ENCODE measurements around the gene MYOM1.

MYOM1 gene

DNA sequence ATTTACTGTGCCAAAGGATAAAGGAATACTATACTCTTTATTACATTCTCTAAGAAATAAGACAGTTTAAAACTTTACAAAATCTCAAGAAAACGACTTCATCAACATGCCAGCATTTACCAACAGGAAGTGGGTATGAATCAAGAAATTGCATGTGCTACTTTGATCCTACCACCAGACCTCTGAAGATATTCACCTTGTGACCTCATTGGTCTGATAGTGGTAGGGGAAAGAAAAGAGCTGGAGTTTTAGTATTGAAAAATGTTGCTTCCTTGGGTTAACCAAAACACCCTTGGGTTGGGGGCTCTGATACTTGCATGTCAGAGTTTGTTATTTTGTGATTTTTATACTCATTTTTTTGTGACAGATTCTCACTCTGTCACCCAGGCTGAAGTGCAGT, 122.7 kb downstream of the MYOM1 start:
- H3K27me3 ChIP-seq (replicated peaks; ENCODE audit: control insufficient read depth, insufficient read depth, low read length), result no peaks in the 10 kb centered on the region
- DNase-seq (ENCODE audit: extremely low read depth, insufficient read length), result no peak
- H3K36me3 ChIP-seq (ENCODE audit: control insufficient read depth, insufficient read depth, low read length), result no peaks in the 10 kb centered on the region
- TF ChIP-seq, protein P1, sequence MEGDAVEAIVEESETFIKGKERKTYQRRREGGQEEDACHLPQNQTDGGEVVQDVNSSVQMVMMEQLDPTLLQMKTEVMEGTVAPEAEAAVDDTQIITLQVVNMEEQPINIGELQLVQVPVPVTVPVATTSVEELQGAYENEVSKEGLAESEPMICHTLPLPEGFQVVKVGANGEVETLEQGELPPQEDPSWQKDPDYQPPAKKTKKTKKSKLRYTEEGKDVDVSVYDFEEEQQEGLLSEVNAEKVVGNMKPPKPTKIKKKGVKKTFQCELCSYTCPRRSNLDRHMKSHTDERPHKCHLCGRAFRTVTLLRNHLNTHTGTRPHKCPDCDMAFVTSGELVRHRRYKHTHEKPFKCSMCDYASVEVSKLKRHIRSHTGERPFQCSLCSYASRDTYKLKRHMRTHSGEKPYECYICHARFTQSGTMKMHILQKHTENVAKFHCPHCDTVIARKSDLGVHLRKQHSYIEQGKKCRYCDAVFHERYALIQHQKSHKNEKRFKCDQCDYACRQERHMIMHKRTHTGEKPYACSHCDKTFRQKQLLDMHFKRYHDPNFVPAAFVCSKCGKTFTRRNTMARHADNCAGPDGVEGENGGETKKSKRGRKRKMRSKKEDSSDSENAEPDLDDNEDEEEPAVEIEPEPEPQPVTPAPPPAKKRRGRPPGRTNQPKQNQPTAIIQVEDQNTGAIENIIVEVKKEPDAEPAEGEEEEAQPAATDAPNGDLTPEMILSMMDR (IDR thresholded peaks at IDR 0.05; ENCODE audit: insufficient read depth, low read length, poor library complexity, severe bottlenecking), result no peak
- no peak overlapping the region for H3K4me3 ChIP-seq (replicated peaks; ENCODE audit: low read depth, low read length)

DNA sequence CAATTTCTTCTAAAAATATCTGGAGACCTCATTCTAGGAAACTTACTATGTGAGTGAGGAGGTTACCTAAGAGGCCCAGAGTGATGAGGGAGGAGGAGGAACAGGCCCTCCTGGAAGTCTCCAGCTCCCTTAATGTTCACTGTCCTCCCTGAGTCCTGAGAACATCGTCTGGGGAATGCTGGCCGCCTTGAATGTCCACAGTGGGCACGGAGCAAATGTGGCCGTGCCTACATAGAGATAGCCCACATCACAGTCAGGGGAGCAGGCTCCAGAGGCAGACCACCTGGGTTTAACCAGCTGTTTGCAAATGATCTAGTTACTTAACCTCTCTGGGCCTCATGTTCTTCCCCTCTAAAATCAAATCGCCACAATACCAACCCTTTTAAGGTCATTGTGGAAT, 123.8 kb downstream of the MYOM1 start:
- Histone ChIP-seq H3K27me3 (replicated peaks; ENCODE audit: control insufficient read depth, insufficient read depth, low read length) (no peaks in the 10 kb centered on the region), H3K4me3 (replicated peaks; ENCODE audit: low read depth, low read length) (no peak overlapping the region), H3K36me3 (ENCODE audit: control insufficient read depth, insufficient read depth, low read length) (no peaks in the 10 kb centered on the region)
- DNase-seq (ENCODE audit: extremely low read depth, insufficient read length), result no peak
- TF ChIP-seq, protein P1 (IDR thresholded peaks at IDR 0.05; ENCODE audit: insufficient read depth, low read length, poor library complexity, severe bottlenecking), result no peak

DNA sequence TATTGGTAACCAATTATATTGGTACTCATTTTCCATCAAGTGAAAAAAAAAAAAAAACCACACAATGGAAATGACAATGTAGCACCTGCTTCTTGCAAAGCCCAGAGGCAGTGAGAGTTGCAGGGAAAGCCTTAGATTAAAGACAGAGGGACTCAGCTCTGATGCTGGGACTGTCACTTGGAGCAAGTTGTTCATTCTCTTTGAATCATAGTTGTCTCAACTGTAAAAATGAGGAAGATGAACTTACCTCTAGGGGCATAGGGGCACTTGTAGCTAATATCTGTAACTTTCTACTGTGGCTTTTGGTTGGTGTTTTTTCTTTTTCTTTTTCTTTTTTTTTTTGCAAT, 125.5 kb downstream of the MYOM1 start:
- no peaks in the 10 kb centered on the region for H3K36me3 ChIP-seq (ENCODE audit: control insufficient read depth, insufficient read depth, low read length)

DNA sequence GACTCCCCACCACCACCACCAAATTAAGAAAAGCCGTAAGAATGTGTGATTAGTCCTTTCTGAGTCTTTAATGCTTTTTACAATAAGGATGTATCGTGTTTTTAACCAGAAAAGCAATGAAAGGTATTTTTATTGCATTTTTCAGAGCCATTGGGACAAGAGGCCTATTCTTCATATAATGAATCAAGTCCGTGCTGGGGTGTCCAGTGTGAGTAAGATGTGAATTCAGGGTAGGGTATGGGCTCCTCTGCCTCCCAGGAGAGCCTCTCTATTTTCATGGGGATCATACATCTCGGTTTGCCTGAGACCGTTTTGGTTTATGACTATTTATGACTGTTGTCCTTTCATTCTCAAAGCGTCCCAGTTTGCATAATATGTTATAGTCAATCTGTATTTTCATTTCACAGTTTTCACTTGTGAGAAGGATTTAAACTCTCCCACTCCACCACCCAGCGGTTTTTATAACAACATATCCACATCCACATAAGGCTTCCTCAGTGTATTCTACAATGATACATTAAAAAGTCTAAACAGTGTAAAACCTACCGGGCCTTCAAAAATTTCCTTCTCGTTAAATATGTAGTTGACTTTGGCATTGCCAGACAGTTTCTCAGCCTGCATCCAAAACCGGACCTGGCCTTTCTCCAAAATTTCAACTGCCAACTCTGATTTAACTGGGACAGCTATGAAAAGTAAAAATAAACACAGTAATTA, 126.0 kb downstream of the MYOM1 start:
- TF ChIP-seq, protein P1 (IDR thresholded peaks at IDR 0.05; ENCODE audit: insufficient read depth, low read length, poor library complexity, severe bottlenecking), result no peak
- H3K27me3 ChIP-seq (replicated peaks; ENCODE audit: control insufficient read depth, insufficient read depth, low read length), result no peaks in the 10 kb centered on the region
- no peak overlapping the region for H3K4me3 ChIP-seq (replicated peaks; ENCODE audit: low read depth, low read length)
- no peaks in the 10 kb centered on the region for H3K36me3 ChIP-seq (ENCODE audit: control insufficient read depth, insufficient read depth, low read length)
- no peak for DNase-seq (ENCODE audit: extremely low read depth, insufficient read length)

More for the DNA sequence above, 125.5 kb downstream of the MYOM1 start:
- TF ChIP-seq, protein P1 (IDR thresholded peaks at IDR 0.05; ENCODE audit: insufficient read depth, low read length, poor library complexity, severe bottlenecking), result no peak
- Histone ChIP-seq H3K27me3 (replicated peaks; ENCODE audit: control insufficient read depth, insufficient read depth, low read length) (no peaks in the 10 kb centered on the region), H3K4me3 (replicated peaks; ENCODE audit: low read depth, low read length) (no peak overlapping the region)
- no peak for DNase-seq (ENCODE audit: extremely low read depth, insufficient read length)

DNA sequence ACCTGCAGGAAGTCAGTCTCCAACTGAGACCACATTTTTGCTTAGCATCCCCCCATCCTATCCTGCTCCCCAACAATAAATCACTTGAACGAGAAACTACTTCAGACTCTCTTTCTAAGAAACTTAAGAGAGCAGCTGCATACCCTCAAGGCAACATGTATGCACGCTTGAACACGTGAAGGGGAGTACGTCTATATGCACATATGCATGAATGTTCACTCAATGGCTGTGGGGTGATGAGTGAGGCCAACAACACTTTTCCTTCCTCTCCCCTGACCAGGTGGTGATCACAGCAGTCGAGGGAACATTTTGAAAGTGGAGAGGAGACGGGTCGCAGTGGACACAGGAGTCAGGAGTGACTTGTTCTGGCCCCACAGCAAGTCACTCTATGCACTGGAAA, 127.0 kb downstream of the MYOM1 start:
- TF ChIP-seq, protein P1 (IDR thresholded peaks at IDR 0.05; ENCODE audit: insufficient read depth, low read length, poor library complexity, severe bottlenecking), result no peak
- DNase-seq (ENCODE audit: extremely low read depth, insufficient read length), result no peak
- H3K4me3 ChIP-seq (replicated peaks; ENCODE audit: low read depth, low read length), result no peak overlapping the region
- no peaks in the 10 kb centered on the region for H3K36me3 ChIP-seq (ENCODE audit: control insufficient read depth, insufficient read depth, low read length)
- H3K27me3 ChIP-seq (replicated peaks; ENCODE audit: control insufficient read depth, insufficient read depth, low read length), result no peaks in the 10 kb centered on the region

DNA sequence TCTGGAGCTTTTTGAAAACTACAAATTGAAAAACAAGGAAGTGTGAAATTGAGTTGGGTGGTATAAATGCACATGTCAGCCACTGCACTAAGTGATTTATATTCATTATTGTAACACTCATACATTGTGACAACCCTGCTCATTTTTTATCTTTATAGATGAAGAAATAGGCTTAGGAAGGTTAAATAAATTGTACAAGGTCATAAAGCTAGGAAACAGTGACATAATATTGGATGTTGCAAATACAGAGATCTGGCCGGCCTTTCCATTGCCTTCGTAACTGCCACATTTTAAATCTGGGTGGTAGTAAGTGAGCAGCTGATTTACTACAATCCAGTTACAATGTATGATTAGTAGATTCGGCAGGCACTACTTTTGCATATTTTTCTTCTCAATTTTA, 130.2 kb downstream of the MYOM1 start:
- DNase-seq (ENCODE audit: extremely low read depth, insufficient read length), result no peak
- H3K4me3 ChIP-seq (replicated peaks; ENCODE audit: low read depth, low read length), result no peak overlapping the region
- TF ChIP-seq, protein P1 (IDR thresholded peaks at IDR 0.05; ENCODE audit: insufficient read depth, low read length, poor library complexity, severe bottlenecking), result no peak
- no peaks in the 10 kb centered on the region for H3K36me3 ChIP-seq (ENCODE audit: control insufficient read depth, insufficient read depth, low read length)
- H3K27me3 ChIP-seq (replicated peaks; ENCODE audit: control insufficient read depth, insufficient read depth, low read length), result no peaks in the 10 kb centered on the region
